GM08714 (cell line): ENCODE measurements around the gene FDXACB1.
"Not testable (repeated sequence)": the region's sequence is repeated elsewhere in the genome, so short reads cannot be mapped to it uniquely, and the experiment has no call there.

Source experiments
- H3K4me3 ChIP-seq: fragments of 200-500 bp; sonication (Bioruptor generic); 2 replicates; pipeline ENCODE4 v1.5.1; 2014; ENCODE audit warnings: mild to moderate bottlenecking, low read length, inconsistent platforms
- ZNF274 ChIP-seq: IDR thresholded peaks from 2 replicates; pipeline ENCODE4 v1.6.1; 2012; ENCODE audit warnings: mild to moderate bottlenecking, low read depth, low read length

The FDXACB1 gene

DNA sequence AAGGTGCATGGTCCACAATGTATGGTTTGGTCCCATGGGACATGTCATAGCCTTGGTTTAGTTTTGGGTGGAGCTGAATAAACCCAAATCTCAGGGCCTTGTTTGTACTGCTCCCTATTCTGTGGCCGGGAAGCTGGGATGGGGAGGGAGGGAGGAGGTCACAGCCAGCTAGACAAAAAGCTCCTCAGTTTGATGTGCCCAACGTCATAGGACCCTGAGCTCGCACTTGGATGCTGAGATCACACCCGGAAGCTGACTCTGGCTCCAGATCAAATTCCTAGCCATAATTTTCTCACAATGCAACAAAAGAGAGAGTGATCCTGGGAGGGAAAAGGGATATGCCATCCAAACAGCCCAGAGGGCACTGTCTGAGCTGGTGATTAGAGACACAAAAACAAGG is 35.0 kb upstream of the FDXACB1 start:
- TF ChIP-seq ZNF274: no peak
- H3K4me3 ChIP-seq: no peak overlapping the region

DNA sequence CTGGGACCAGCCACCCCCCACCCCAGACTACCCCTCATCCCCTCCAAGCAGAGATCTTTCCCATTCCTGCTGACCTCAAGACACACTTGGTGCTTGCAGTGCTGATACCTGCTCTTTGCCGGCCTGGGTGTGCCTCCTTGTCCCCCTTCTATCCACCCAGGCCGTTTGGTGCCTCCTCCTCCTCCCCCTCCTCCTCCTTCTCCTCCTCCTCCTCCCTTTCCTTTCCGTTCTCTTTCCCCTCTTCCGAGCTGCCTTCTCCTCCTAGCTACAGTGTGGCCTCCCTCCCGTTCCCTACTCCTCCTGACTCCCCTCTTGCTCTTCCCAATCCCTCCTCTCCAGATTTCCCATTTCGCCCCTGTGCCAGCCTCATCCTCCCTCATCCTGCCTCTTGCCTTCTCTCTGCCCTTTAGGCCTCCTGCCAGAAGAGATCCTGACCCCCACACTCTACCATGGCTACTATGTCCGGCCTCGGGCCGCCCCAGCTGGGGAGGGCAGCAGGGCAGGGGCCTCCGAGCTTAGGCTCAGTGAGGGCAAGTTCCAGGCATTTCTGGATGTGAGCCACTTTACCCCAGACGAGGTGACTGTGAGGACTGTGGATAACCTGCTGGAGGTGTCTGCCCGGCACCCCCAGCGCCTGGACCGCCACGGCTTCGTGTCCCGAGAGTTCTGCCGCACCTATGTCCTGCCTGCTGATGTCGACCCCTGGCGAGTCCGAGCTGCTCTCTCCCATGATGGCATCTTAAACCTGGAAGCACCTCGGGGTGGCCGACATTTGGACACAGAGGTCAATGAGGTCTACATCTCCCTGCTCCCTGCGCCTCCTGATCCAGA is 34.3 kb upstream of the FDXACB1 start:
- H3K4me3 ChIP-seq: no peak overlapping the region
- TF ChIP-seq ZNF274: no peak

DNA sequence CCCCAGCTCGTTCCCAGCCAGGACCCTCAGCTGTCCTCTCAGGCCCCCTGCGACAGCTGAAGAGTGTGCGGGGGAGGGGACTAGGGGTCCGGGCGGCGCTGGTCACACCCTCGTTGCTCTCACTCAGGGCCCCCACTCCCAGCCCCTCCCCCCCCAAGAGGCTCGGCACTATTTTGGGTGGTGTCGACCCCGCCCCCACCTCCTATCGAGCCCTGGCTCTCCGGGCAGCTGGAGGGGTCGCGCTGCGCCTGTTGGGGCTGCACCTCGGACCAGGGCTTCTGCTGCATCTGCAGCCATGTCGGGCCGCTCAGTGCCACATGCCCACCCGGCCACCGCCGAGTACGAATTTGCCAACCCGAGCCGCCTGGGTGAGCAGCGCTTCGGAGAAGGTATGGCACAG is 33.6 kb upstream of the FDXACB1 start, which contains the start of gene HSPB2:
TSS of gene HSPB2 (plus strand) at position 200 of the 400 bp plus-strand sequence. CDS start at position 296, 96 bp downstream.
- H3K4me3 ChIP-seq: no peak within 1 kb of the TSS
- no peak for TF ChIP-seq ZNF274

DNA sequence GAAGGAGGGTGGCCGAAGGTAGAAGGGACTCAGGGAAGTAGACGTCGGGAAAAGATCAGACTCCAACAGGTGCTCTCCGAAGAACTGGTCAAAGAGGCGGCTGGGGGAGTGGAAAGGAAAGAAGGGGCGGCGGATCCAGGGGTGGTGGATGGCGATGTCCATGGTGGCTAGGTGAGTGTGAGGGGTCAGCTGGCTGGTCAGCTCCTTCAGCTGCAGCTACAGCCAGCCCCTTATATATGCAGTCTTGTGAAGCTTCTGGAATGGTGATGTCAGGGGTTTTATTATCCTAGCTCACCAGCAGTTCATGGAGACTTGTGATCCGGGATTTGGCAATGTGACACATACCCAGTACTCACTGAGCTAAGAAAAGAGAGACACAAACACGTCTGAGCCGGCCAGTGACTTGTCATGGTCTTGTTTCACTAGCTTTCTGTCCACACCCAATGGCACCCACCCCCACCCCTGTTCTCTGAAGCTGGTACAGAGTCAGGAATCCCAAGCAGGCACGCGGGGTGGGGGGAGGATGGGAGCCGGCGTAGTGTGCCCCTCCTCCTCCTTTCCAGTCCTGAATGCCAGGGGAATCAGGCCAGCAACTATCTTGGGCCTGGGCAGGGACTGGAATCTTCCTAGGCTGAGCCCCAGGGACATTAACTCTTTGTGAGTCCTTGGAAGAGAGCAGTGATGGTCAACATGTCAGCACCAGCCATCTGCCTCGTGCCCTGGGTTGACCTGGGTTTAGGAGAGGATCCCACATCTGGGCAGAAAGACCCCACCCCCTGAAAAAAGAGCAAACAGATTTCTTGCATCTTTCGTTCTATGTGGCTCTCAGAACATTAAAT is 32.8 kb upstream of the FDXACB1 start, which contains the start of gene CRYAB:
TSS of gene CRYAB (minus strand) at position 208 of the 839 bp plus-strand sequence. CDS start at position 162, 46 bp downstream.
- H3K4me3 ChIP-seq: no peak within 1 kb of the TSS
- no peak for TF ChIP-seq ZNF274

DNA sequence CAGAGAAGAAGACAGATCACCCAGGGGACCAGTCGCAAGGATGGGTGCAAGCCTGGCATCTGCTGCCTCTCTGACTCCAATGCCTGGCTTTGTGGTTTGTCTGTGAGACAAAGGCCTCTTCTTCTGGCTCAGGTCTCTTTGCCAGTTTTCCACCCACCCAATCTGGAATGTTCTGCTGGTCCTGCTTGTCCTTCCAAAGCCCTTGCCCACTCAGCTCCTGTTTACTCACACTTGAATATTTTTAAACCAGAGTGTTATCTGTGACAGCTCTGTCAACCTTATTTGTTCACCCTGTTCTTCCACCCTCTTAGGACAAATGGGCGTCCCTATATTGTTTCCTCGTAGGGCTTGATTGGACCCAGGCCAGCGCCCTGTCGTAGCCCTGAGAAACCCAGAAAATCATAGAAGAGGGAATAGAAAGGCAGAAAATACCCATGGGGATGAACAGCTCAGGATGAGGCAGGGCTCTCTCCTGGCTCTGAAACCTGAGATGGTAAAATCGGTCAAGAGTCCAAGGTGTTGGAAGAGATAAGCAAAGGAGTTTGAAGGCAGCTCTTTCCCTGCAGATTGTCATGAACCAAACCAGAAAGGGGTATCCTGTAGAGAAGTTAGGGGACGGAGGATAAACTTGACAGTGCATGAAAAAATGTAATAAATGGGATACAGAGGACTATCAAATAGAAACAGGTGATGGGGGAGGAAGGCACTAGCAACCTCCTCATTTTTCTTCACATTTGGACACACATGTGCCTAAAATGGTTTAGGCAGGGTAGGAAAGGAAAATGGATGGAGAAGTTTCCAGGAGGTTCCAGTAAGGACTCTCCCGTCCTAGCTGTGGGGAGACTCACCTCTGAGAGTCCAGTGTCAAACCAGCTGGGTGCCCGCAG is 32.0 kb upstream of the FDXACB1 start:
- no peak overlapping the region for H3K4me3 ChIP-seq
- no peak for TF ChIP-seq ZNF274

DNA sequence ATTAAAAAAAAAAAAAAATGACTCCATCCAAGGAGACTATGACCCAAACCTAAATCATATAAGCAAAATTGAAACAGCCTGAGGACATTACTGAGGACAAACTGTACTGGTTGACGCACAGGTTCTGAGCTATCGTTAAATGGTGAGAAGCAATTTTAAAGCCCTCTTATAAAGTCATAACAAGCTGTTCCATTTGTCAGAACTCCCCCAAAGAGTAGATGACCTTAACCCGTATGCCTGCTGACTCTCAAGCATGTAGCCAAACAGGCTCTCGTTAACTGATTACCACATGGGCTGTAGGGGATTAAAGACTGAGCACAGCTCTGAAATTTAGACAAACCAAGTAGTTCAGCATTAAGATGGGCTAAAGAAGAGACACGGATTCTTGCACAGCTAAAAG is 30.4 kb upstream of the FDXACB1 start:
- no peak overlapping the region for H3K4me3 ChIP-seq
- no peak for TF ChIP-seq ZNF274

DNA sequence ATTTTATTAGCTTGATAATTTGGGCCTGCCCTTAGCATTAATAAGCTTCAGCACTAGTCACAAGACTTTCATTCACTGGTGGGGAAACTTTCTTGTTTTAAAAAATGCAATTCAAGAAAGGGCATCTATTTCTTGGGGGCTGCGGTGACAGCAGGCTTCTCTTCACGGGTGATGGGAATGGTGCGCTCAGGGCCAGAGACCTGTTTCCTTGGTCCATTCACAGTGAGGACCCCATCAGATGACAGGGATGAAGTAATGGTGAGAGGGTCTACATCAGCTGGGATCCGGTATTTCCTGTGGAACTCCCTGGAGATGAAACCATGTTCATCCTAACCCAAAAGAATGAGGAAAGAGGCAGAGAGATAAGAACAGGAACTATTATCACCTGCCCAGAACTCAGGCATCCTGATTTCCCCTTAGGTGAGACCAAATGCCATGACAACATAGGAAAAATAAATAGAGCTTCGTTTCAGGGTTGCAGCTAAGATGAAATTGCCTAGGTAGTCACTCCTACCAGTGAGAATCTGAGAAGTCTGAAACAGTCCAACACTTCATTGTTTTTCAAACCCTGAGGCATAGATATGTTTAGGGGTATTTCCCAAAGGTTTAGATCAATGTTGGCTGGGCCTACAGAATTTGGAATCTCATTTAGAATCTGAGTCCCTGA is 29.8 kb upstream of the FDXACB1 start:
- no peak for TF ChIP-seq ZNF274
- H3K4me3 ChIP-seq: no peak overlapping the region

DNA sequence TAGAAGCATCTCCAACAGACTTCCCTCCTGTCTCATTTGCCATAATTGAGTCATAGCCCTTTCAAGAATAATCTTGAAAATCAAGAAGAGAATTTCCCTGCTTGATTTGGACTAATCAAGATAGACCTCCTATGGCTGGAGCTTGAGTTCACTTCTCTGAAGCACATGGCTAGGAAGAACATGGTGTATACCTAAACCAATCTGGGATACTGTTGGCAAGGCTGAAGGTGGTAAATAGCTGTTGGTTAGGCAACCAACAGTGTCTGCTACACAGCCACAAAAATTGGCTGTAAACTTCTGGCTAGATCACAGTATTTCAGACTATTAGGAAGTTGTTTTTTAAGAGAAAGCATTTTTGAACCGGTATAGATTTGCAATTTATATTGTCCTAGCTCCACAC is 27.7 kb upstream of the FDXACB1 start:
- no peak overlapping the region for H3K4me3 ChIP-seq
- TF ChIP-seq ZNF274: no peak

DNA sequence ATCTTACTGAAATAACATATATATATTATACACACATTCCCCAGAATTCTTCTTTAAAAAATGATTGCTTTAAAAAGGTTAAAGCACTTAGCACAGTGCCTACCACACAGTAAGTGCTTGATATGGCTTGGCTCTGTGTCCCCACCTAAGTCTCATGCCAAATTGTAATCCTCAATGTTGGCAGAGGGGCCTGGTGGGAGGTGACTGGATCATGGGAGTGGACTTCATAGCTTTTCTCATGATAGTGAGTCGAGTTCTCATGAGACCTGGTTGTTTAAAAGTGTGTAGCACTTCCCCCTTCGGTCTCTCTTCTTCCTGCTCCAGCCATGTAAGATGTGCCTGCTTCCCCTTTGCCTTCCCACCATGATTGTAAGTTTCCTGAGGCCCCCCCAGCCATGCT is 26.4 kb upstream of the FDXACB1 start:
- TF ChIP-seq ZNF274: no peak
- H3K4me3 ChIP-seq: no peak overlapping the region

DNA sequence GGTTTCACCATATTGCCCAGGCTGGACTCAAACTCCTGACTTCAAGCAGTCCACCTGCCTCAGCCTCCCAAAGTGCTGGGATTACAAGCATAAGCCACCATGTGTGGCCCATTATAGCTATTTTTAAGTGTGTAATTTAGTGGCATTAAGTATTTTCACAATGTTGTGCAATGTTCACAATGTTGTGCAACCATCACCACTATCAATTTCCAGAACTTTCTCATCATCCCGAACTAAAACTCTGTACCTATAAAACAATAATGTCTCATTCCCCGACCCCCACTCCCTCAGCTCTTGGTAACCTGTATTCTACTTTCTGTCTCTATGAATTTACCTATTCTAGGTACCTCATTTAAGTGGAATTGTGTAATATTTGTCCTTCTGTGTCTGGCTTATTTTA is 7.9 kb upstream of the FDXACB1 start:
- no peak for TF ChIP-seq ZNF274
- H3K4me3 ChIP-seq: no peak overlapping the region

DNA sequence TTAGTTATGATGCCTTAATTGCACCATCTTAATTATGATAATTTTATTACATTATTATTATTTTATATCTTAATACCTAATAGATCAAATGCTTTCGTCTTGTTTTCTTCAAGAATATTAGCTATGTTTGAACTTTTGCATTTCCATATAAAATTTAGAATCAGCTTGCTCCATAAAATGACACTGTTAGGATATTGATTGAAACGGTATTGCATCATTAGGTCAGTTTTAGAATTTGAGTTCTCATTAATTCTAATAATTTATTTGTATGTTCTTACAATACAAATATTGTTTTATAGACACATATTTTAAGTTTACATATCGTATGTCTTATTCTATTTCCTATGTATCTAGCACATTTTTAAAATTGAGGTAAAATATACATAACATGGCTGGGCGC is 7.1 kb upstream of the FDXACB1 start:
- no peak for TF ChIP-seq ZNF274

DNA sequence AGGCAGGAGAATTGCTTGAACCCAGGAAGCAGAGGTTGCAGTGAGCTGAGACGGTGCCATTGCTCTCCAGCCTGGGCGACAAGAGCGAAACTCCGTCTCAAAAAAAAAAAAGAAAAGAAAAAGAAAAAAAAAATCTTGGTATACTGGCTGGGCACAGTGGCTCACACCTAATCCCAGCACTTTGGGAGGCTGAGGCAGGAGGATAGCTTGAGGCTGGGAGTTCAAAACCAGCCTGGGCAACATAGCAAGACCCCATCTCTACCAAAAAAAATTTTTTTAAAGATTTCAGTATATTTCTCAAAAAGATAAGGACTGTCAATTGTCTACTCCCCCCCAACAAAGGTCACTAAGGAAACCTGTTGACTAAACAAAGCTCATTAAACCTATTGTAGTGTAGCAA is 6.1 kb upstream of the FDXACB1 start:
- not testable (repeated sequence) for H3K4me3 ChIP-seq

More for the DNA sequence above, 7.1 kb upstream of the FDXACB1 start:
- no peak overlapping the region for H3K4me3 ChIP-seq

DNA sequence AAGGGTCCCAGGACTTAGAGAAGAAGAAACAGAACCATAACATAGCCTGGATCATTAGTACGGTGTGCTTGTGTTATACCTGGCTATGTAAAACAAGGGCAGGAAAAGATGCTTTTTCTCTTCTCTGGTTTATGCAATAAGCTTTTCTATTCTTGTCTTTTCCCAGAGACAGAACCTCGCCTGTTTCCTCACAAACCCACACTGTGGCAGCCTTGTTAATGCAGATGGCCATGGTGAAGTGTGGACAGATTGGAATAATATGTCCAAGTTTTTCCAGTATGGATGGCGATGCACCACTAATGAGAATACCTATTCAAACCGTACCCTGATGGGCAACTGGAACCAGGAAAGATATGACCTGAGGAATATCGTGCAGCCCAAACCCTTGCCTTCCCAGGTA is 3.2 kb upstream of the FDXACB1 start:
- no peak overlapping the region for H3K4me3 ChIP-seq
- TF ChIP-seq ZNF274: no peak

DNA sequence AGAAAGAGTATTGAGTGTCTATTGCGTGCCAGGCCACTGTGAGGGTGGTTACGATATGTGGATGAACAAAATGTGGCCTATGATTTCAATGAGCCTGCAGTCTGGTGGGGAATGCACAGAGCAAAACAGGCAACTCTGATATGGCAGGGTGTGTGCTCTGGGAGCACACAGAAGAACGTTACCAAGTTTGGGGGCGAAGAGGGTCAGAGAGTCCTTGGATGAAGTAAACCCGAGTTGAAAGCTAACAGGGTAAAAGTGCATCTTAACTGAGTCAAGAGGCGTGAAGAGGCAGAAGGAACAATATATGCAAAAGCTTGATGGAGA is 634 bp upstream of the FDXACB1 start:
- H3K4me3 ChIP-seq: peak overlapping the region; percentile 66
- no peak for TF ChIP-seq ZNF274
